Thymus (tissue), 11 donors: Measurements from ENCODE around the gene SUGCT. TPM values are rescaled to one million over a fixed set of nuclear protein-coding genes. Genes with fewer than 3 reads are reported as not detected.
"Not testable (repeated sequence)": the region's sequence is repeated elsewhere in the genome, so short reads cannot be mapped to it uniquely, and the experiment has no call there.

ENCODE experiments used
- DNase-seq, 9 donors: peaks; one replicate each; pipeline ENCODE4 v3.0.0-alpha.2; 2013; ENCODE audit warnings: low spot score in 9 of 9, low read depth in 6 of 9, missing footprints in 1 of 9
- H3K27ac ChIP-seq, 2 donors: one replicate each; pipeline ENCODE4 v1.5.1; 2013; ENCODE audit warnings: control low read depth in 1 of 2, low read depth in 1 of 2, low read length in 1 of 2, mild to moderate bottlenecking in 1 of 2, moderate library complexity in 1 of 2
- H3K27me3 ChIP-seq, 2 donors: one replicate each; pipeline ENCODE4 v1.5.1; 2013; ENCODE audit warnings: low read length in 1 of 2; ENCODE audit not compliant: control insufficient read depth in 2 of 2, insufficient read depth in 1 of 2
- H3K36me3 ChIP-seq, 2 donors: one replicate each; pipeline ENCODE4 v1.5.1; 2013; ENCODE audit warnings: low read length in 1 of 2, mild to moderate bottlenecking in 1 of 2, moderate library complexity in 1 of 2; ENCODE audit not compliant: control insufficient read depth in 2 of 2, insufficient read depth in 2 of 2
- H3K4me1 ChIP-seq, 2 donors: one replicate each; pipeline ENCODE4 v1.5.1; 2013; ENCODE audit warnings: low read length in 2 of 2; ENCODE audit not compliant: control insufficient read depth in 2 of 2, insufficient read depth in 2 of 2
- H3K4me3 ChIP-seq, 2 donors: one replicate each; pipeline ENCODE4 v1.5.1; 2013; ENCODE audit warnings: low read length in 2 of 2, control low read depth in 1 of 2, mild to moderate bottlenecking in 1 of 2
- H3K9me3 ChIP-seq, 2 donors: one replicate each; pipeline ENCODE4 v1.5.1; 2013; ENCODE audit warnings: low read length in 1 of 2, mild to moderate bottlenecking in 1 of 2; ENCODE audit not compliant: control insufficient read depth in 2 of 2, insufficient read depth in 1 of 2
- WGBS: extraction: QIAGEN DNeasy Blood & Tissue Kit; methylation state at CpG from one replicate; pipeline ENCODE4 v1.1.7; 2013; 5-methylcytosine and 5-hydroxymethylcytosine counted together
- polyA plus RNA-seq: library from polyadenylated mRNA; stranded (reverse); fragments of 200-250 nt; gene quantifications from one replicate; pipeline ENCODE4 v1.2.3, GENCODE V29; 2013
- total RNA-seq: library from RNA; stranded (reverse); fragments of 120-200 nt; gene quantifications from one replicate; pipeline ENCODE4 v1.2.4, GENCODE V29; 2013
- donor health status: healthy.

The SUGCT gene
- total and polyA plus RNA-seq, 2 donors, result 1.6 to 5.5 TPM

DNA sequence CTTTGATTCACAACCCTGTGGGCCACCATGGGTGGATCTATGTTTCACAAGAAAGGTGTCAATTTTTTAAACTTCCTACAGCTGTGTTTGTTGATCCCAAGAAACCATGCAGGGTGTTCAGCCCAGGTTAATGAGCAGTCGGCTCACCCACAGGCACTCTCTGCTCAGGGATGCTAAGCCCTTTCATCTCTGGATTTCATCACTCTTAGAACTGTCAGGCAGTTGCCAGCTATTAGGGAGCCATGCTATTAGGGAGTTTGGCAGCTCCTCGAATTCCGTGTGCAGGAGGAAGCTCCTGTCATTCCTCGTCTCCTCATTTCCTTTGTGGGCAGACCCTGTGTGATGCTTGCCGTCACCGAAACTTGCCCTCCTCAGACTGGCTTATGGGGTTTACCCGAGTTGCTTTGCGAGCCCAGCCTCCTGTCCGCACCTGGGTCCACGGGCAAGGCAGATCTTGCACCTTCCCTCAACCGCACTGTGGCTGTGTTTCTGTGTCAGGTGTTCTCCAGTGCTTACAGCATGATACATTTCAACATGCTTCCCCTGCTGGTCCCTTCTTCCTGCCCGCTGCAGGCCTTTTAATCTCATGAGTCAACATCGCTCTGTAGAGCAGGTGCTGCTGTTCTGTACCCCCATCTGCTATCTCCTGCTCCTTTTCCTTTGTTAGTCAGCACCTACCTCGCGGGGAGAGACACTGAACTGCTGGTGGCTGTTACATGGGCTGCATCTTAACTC lies 509.8 kb downstream of the SUGCT start:
- H3K4me3 ChIP-seq, result no peak overlapping the region
- peak; percentile 52 to 94 (median 76) for DNase-seq
- WGBS, result 15% methylated on average over 15 of the region's 15 CpGs
- no peaks in the 10 kb centered on the region for H3K27me3 ChIP-seq
- H3K4me1 ChIP-seq, result peaks cover 31 to 38% of the 10 kb centered on the region in 2 donors
- H3K27ac ChIP-seq, result peak overlapping the region; percentile 68 to 90
- no peaks in the 10 kb centered on the region for H3K9me3 ChIP-seq
- H3K36me3 ChIP-seq, result no peaks in the 10 kb centered on the region

DNA sequence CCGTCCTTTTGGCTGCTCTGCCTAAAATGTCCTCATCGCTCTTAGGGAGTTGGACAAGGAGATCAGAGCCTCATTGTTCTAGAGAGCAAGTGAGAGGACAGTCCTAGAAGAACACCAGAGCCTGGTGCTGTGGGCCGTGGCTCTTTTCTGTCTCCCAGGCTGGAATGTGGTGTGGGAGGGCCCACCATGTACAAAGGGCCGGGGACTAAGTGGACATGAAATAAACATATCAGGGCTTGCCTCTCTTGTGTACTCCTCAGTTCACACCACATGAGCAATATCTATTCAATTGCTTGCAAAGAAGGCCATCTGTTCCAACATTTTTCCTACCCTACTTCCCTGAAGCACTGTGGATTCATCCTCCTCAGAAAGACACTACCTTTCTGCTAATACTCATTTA lies 510.4 kb downstream of the SUGCT start:
- DNase-seq, result no peak
- no peak overlapping the region for H3K4me3 ChIP-seq
- H3K36me3 ChIP-seq, result no peaks in the 10 kb centered on the region
- 81% methylated on average over 4 of the region's 4 CpGs for WGBS
- H3K27me3 ChIP-seq, result no peaks in the 10 kb centered on the region
- H3K4me1 ChIP-seq, result peaks cover 31 to 38% of the 10 kb centered on the region in 2 donors
- H3K9me3 ChIP-seq, result no peaks in the 10 kb centered on the region
- peak overlapping the region; percentile 68 to 90 for H3K27ac ChIP-seq

DNA sequence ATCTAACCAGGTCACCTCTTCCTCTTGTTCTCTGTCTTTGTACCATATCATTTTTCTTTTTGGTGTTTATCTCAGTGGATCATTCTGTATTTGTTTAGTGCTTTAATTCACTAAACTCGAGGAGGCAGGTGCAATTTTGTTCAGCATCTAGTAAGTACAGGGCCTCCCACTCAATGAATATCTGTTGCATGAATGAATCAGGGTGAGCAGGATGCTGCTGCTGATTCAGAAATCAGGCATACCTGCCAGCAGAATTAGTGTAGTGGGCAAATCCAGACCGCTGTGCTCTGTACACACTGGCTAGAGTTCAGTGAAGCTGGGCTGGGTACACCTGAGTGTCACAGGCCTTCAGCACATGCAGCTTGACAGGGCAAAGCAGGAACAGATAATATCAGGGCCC lies 511.9 kb downstream of the SUGCT start:
- H3K36me3 ChIP-seq, result no peaks in the 10 kb centered on the region
- DNase-seq, result peak in 1 of 9 donors; percentile 45

DNA sequence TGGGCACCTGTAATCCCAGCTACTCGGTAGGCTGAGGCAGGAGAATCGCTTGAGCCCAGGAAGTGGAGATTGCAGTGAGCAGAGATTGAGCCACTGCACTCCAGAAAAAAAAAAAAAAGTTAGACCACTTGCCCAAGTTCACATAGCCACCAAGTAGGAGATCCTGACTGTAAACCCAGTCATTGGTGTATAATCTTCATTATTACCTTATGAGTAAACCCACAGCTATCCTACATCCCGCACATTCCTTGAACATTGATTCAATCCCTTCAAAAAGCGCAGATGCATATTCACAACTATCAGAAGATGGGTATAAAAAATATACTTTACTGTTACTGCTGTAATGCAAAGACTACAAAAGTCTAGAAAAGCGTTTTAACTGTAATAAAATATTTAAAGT lies 512.9 kb downstream of the SUGCT start:
- H3K4me1 ChIP-seq, result peaks cover 25 to 33% of the 10 kb centered on the region in 2 donors
- no peaks in the 10 kb centered on the region for H3K9me3 ChIP-seq
- no peaks in the 10 kb centered on the region for H3K27me3 ChIP-seq
- H3K4me3 ChIP-seq, result no peak overlapping the region
- no peak for DNase-seq
- no peaks in the 10 kb centered on the region for H3K36me3 ChIP-seq
- WGBS, result 97% methylated on average over 5 of the region's 5 CpGs
- H3K27ac ChIP-seq, result no peak overlapping the region

More for the DNA sequence above, 511.9 kb downstream of the SUGCT start:
- Histone ChIP-seq H3K27me3 (no peaks in the 10 kb centered on the region), H3K9me3 (no peaks in the 10 kb centered on the region), H3K4me3 (no peak overlapping the region), H3K27ac (no peak overlapping the region), H3K4me1 (peaks cover 25 to 36% of the 10 kb centered on the region in 2 donors)
- WGBS, result 75% methylated on average over 2 of the region's 2 CpGs

DNA sequence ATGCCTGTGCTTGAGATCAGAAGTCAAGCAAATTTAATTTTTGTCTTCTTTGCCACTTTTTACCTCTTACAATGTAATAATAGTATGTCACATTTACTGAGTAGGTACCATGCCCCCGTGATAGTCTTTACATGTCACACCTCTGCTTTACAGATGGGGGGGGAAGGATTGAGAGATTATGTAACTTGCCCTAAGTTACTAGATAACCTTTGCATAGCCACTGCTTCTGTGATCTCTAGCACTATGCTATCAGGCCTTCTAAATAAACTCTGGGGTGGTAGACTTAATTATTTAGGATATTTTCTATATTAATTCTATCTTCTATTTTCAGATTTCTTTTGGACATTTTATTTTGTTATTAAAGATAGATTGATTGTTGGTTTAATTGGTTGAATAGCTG lies 514.4 kb downstream of the SUGCT start:
- WGBS, result 99% methylated on average over 1 of the region's 1 CpG
- no peaks in the 10 kb centered on the region for H3K9me3 ChIP-seq
- H3K27me3 ChIP-seq, result no peaks in the 10 kb centered on the region
- peaks cover 22 to 27% of the 10 kb centered on the region in 2 donors for H3K4me1 ChIP-seq
- H3K27ac ChIP-seq, result no peak overlapping the region
- H3K36me3 ChIP-seq, result no peaks in the 10 kb centered on the region
- DNase-seq, result no peak
- no peak overlapping the region for H3K4me3 ChIP-seq

DNA sequence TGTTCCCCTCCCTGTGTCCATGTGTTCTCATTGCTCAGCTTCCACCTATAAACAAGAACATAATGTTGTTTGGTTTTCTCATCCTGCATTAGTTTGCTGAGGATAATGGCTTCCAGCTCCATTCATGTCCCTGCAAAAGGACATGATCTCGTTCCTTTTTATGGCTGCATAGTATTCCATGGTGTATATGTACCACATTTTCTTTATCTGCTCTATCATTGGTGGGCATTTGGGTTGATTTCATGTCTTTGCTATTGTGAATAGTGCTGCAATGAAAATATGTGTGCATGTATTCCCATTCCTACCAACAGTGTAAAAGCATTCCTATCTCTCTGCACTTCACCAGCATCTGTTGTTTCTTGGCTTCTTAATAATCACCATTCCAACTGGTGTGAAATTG lies 516.1 kb downstream of the SUGCT start:
- H3K9me3 ChIP-seq, DNase-seq, H3K27me3 ChIP-seq, H3K36me3 ChIP-seq, H3K27ac ChIP-seq, H3K4me3 ChIP-seq: not testable (repeated sequence)
- 97% methylated on average over 1 of the region's 1 CpG for WGBS
- H3K4me1 ChIP-seq, result peaks cover 6 to 10% of the 10 kb centered on the region in 2 donors

DNA sequence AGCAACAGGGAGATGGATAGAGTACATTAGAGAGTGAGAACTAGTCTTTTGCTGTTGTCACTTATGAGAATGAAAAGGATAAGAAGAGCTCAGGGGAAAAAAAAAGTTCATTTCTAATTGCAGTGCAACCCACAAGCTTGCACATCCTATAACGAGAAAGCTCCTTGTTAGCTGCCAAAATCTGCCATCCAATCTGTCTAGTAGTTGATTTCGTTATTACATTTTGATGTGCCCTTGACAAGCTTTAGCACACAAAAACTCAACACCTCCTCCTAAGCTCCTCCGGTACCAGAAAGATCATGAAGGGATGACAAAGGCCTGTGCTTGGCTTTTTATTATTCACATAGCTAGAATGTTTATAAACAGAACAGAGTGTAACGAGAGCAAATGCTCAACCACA lies 519.4 kb downstream of the SUGCT start:
- no peak overlapping the region for H3K27ac ChIP-seq
- 95% methylated on average over 4 of the region's 4 CpGs for WGBS
- H3K4me1 ChIP-seq, result no peaks in the 10 kb centered on the region
- no peak for DNase-seq
- no peaks in the 10 kb centered on the region for H3K27me3 ChIP-seq
- no peaks in the 10 kb centered on the region for H3K36me3 ChIP-seq
- no peaks in the 10 kb centered on the region for H3K9me3 ChIP-seq
- H3K4me3 ChIP-seq, result no peak overlapping the region

DNA sequence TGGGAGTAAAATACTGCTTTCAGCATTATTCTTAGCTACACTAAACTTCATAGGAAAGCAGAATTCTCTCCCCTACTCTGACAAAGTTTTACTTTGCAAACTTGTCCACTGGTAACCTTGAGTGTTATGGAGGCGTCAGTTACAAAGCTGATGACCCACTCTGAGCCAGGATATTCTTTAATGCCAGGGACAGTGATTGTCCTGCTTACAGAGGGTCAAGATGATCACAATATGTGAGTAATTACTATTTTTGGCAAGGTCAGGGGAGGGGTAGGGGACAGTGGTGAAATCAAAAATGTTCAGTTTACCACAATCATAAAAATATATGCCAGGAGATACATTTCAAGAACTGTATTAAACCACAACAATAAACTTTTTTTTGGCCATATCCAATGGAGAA lies 520.6 kb downstream of the SUGCT start:
- H3K9me3 ChIP-seq, result no peaks in the 10 kb centered on the region
- no peak overlapping the region for H3K27ac ChIP-seq
- WGBS, result 95% methylated on average over 1 of the region's 1 CpG
- H3K4me3 ChIP-seq, result no peak overlapping the region
- no peaks in the 10 kb centered on the region for H3K4me1 ChIP-seq
- DNase-seq, result no peak
- H3K36me3 ChIP-seq, result no peaks in the 10 kb centered on the region
- H3K27me3 ChIP-seq, result no peaks in the 10 kb centered on the region

DNA sequence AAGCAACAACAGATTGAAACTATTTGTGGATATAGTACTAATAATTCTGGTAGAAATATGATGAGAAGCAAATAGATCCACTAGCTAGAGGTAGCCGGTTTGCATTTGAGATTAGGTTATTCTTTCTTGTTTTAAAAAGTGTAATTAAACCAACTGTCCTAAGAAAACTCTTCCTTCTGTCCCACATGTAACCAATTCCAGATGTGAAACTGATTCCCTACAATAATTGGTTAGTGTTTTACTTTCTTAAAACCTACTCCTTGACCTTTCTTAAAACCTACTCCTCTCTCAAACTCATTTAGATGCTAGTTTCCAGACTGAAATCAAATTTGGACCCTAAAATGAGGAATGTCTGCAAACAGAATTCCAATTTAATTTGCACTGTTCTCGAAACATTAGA lies 521.5 kb downstream of the SUGCT start:
- no peak overlapping the region for H3K4me3 ChIP-seq
- no peaks in the 10 kb centered on the region for H3K4me1 ChIP-seq
- H3K27me3 ChIP-seq, result no peaks in the 10 kb centered on the region
- H3K9me3 ChIP-seq, result no peaks in the 10 kb centered on the region
- no peaks in the 10 kb centered on the region for H3K36me3 ChIP-seq
- DNase-seq, result no peak
- no peak overlapping the region for H3K27ac ChIP-seq
- WGBS, result 98% methylated on average over 2 of the region's 2 CpGs
